ENCODE measurements around the gene SLC5A4.

SLC5A4 gene

GRCh38 chr22:32185821-32186220 is 69.3 kb downstream of the SLC5A4 start:
- TF ChIP-seq HDGF (IDR thresholded peaks at IDR 0.05; ENCODE audit: borderline replicate concordance) (no peak), L3MBTL2 (conservative IDR thresholded peaks at IDR 0.05) (no peak), FOXM1 (IDR thresholded peaks at IDR 0.05; ENCODE audit: borderline replicate concordance) (no peak), FOXA1 (IDR thresholded peaks at IDR 0.05) (no peak), ELF4 (IDR thresholded peaks at IDR 0.05) (no peak), FOXK2 (IDR thresholded peaks at IDR 0.05) (no peak), SP1 (IDR thresholded peaks at IDR 0.05) (no peak), ARNT (IDR thresholded peaks at IDR 0.05) (no peak), NFRKB (IDR thresholded peaks at IDR 0.05) (no peak), BHLHE40 (IDR thresholded peaks at IDR 0.05; ENCODE audit: borderline replicate concordance) (no peak), SUZ12 (IDR thresholded peaks at IDR 0.05) (no peak), LEF1 (IDR thresholded peaks at IDR 0.05; ENCODE audit: borderline replicate concordance) (no peak), CTBP1 (IDR thresholded peaks at IDR 0.05; ENCODE audit: borderline replicate concordance) (no peak), TARDBP (IDR thresholded peaks at IDR 0.05) (no peak), PKNOX1 (IDR thresholded peaks at IDR 0.05) (no peak), ZNF384 (IDR thresholded peaks at IDR 0.05) (no peak)
- POLR2A ChIA-PET: no interaction called here
- DNase-seq (ENCODE audit: extremely low spot score): no peak
- CTCF ChIA-PET: no interaction called here

GRCh38 chr22:32183625-32184024 is 71.5 kb downstream of the SLC5A4 start:
- POLR2A ChIA-PET: no interaction called here
- CTCF ChIA-PET: no interaction called here
- no peak for DNase-seq (ENCODE audit: extremely low spot score)
- TF ChIP-seq NFRKB (IDR thresholded peaks at IDR 0.05) (no peak), SUZ12 (IDR thresholded peaks at IDR 0.05) (no peak), FOXA1 (IDR thresholded peaks at IDR 0.05) (no peak), SP1 (IDR thresholded peaks at IDR 0.05) (no peak), ZNF384 (IDR thresholded peaks at IDR 0.05) (no peak), ARNT (IDR thresholded peaks at IDR 0.05) (no peak), PKNOX1 (IDR thresholded peaks at IDR 0.05) (no peak), LEF1 (IDR thresholded peaks at IDR 0.05; ENCODE audit: borderline replicate concordance) (no peak), ELF4 (IDR thresholded peaks at IDR 0.05) (no peak), CTBP1 (IDR thresholded peaks at IDR 0.05; ENCODE audit: borderline replicate concordance) (no peak), FOXM1 (IDR thresholded peaks at IDR 0.05; ENCODE audit: borderline replicate concordance) (no peak), TARDBP (IDR thresholded peaks at IDR 0.05) (no peak), L3MBTL2 (conservative IDR thresholded peaks at IDR 0.05) (no peak), FOXK2 (IDR thresholded peaks at IDR 0.05) (no peak), BHLHE40 (IDR thresholded peaks at IDR 0.05; ENCODE audit: borderline replicate concordance) (no peak), HDGF (IDR thresholded peaks at IDR 0.05; ENCODE audit: borderline replicate concordance) (no peak)

- no peak for DNase-seq (ENCODE audit: extremely low spot score)
- TF ChIP-seq FOXM1 (IDR thresholded peaks at IDR 0.05; ENCODE audit: borderline replicate concordance): no peak
- TF ChIP-seq PKNOX1 (IDR thresholded peaks at IDR 0.05): no peak
- no peak for TF ChIP-seq SP1 (IDR thresholded peaks at IDR 0.05)
- TF ChIP-seq FOXA1 (IDR thresholded peaks at IDR 0.05): no peak
- no peak for TF ChIP-seq FOXK2 (IDR thresholded peaks at IDR 0.05)
- TF ChIP-seq TARDBP (IDR thresholded peaks at IDR 0.05): no peak
- TF ChIP-seq ZNF384 (IDR thresholded peaks at IDR 0.05): no peak
- TF ChIP-seq BHLHE40 (IDR thresholded peaks at IDR 0.05; ENCODE audit: borderline replicate concordance): no peak
- TF ChIP-seq NFRKB (IDR thresholded peaks at IDR 0.05): no peak
- TF ChIP-seq CTBP1 (IDR thresholded peaks at IDR 0.05; ENCODE audit: borderline replicate concordance): no peak
- no peak for TF ChIP-seq ELF4 (IDR thresholded peaks at IDR 0.05)
- TF ChIP-seq ARNT (IDR thresholded peaks at IDR 0.05): no peak
- TF ChIP-seq SUZ12 (IDR thresholded peaks at IDR 0.05): no peak
- TF ChIP-seq LEF1 (IDR thresholded peaks at IDR 0.05; ENCODE audit: borderline replicate concordance): no peak
- no peak for TF ChIP-seq L3MBTL2 (conservative IDR thresholded peaks at IDR 0.05)
- TF ChIP-seq HDGF (IDR thresholded peaks at IDR 0.05; ENCODE audit: borderline replicate concordance): no peak
- ChIA-PET CTCF (no interaction called here), POLR2A (interaction anchor here (1.2 kb wide), 1 partner anchor 19 kb away, joined by 3 read pairs; no protein-coding TSS in a partner anchor)
Observed at GRCh38 chr22:32181043-32181442, 74.1 kb downstream of the SLC5A4 start.

- no peak for DNase-seq (ENCODE audit: extremely low spot score)
- TF ChIP-seq SP1 (IDR thresholded peaks at IDR 0.05): no peak
- no peak for TF ChIP-seq FOXM1 (IDR thresholded peaks at IDR 0.05; ENCODE audit: borderline replicate concordance)
- no peak for TF ChIP-seq NFRKB (IDR thresholded peaks at IDR 0.05)
- TF ChIP-seq FOXK2 (IDR thresholded peaks at IDR 0.05): no peak
- TF ChIP-seq HDGF (IDR thresholded peaks at IDR 0.05; ENCODE audit: borderline replicate concordance): no peak
- no peak for TF ChIP-seq BHLHE40 (IDR thresholded peaks at IDR 0.05; ENCODE audit: borderline replicate concordance)
- no peak for TF ChIP-seq L3MBTL2 (conservative IDR thresholded peaks at IDR 0.05)
- TF ChIP-seq CTBP1 (IDR thresholded peaks at IDR 0.05; ENCODE audit: borderline replicate concordance): no peak
- TF ChIP-seq LEF1 (IDR thresholded peaks at IDR 0.05; ENCODE audit: borderline replicate concordance): no peak
- no peak for TF ChIP-seq ELF4 (IDR thresholded peaks at IDR 0.05)
- no peak for TF ChIP-seq FOXA1 (IDR thresholded peaks at IDR 0.05)
- no peak for TF ChIP-seq TARDBP (IDR thresholded peaks at IDR 0.05)
- no peak for TF ChIP-seq SUZ12 (IDR thresholded peaks at IDR 0.05)
- TF ChIP-seq ARNT (IDR thresholded peaks at IDR 0.05): no peak
- POLR2A ChIA-PET: no interaction called here
Observed at GRCh38 chr22:32177221-32177765, 77.9 kb downstream of the SLC5A4 start.

GRCh38 chr22:32175683-32176644 is 79.2 kb downstream of the SLC5A4 start:
- TF ChIP-seq FOXM1 (IDR thresholded peaks at IDR 0.05; ENCODE audit: borderline replicate concordance): no peak
- TF ChIP-seq SUZ12 (IDR thresholded peaks at IDR 0.05): no peak
- TF ChIP-seq ARNT (IDR thresholded peaks at IDR 0.05): no peak
- TF ChIP-seq FOXA1 (IDR thresholded peaks at IDR 0.05): no peak
- no peak for TF ChIP-seq FOXK2 (IDR thresholded peaks at IDR 0.05)
- TF ChIP-seq NFRKB (IDR thresholded peaks at IDR 0.05): no peak
- no peak for TF ChIP-seq CTBP1 (IDR thresholded peaks at IDR 0.05; ENCODE audit: borderline replicate concordance)
- no peak for TF ChIP-seq ZNF384 (IDR thresholded peaks at IDR 0.05)
- TF ChIP-seq SP1 (IDR thresholded peaks at IDR 0.05): no peak
- no peak for TF ChIP-seq HDGF (IDR thresholded peaks at IDR 0.05; ENCODE audit: borderline replicate concordance)
- TF ChIP-seq BHLHE40 (IDR thresholded peaks at IDR 0.05; ENCODE audit: borderline replicate concordance): no peak
- no peak for TF ChIP-seq PKNOX1 (IDR thresholded peaks at IDR 0.05)
- TF ChIP-seq TARDBP (IDR thresholded peaks at IDR 0.05): no peak
- CTCF ChIA-PET: no interaction called here
- no peak for DNase-seq (ENCODE audit: extremely low spot score)
- POLR2A ChIA-PET: no interaction called here

More at GRCh38 chr22:32177221-32177765, 77.9 kb downstream of the SLC5A4 start:
- CTCF ChIA-PET: no interaction called here
